ENCODE data around the gene HAGH. TPM values are rescaled to one million over a fixed set of nuclear protein-coding genes. Genes with fewer than 3 reads are reported as not detected.

HAGH gene
- total and polyA plus RNA-seq, 9 of the 15 experiments (the other 6 are each of a cell fraction or from before 2014, with no cell fraction given): 0.46 to 35.1 (median 16.8) TPM

- TF ChIP-seq, protein P1, sequence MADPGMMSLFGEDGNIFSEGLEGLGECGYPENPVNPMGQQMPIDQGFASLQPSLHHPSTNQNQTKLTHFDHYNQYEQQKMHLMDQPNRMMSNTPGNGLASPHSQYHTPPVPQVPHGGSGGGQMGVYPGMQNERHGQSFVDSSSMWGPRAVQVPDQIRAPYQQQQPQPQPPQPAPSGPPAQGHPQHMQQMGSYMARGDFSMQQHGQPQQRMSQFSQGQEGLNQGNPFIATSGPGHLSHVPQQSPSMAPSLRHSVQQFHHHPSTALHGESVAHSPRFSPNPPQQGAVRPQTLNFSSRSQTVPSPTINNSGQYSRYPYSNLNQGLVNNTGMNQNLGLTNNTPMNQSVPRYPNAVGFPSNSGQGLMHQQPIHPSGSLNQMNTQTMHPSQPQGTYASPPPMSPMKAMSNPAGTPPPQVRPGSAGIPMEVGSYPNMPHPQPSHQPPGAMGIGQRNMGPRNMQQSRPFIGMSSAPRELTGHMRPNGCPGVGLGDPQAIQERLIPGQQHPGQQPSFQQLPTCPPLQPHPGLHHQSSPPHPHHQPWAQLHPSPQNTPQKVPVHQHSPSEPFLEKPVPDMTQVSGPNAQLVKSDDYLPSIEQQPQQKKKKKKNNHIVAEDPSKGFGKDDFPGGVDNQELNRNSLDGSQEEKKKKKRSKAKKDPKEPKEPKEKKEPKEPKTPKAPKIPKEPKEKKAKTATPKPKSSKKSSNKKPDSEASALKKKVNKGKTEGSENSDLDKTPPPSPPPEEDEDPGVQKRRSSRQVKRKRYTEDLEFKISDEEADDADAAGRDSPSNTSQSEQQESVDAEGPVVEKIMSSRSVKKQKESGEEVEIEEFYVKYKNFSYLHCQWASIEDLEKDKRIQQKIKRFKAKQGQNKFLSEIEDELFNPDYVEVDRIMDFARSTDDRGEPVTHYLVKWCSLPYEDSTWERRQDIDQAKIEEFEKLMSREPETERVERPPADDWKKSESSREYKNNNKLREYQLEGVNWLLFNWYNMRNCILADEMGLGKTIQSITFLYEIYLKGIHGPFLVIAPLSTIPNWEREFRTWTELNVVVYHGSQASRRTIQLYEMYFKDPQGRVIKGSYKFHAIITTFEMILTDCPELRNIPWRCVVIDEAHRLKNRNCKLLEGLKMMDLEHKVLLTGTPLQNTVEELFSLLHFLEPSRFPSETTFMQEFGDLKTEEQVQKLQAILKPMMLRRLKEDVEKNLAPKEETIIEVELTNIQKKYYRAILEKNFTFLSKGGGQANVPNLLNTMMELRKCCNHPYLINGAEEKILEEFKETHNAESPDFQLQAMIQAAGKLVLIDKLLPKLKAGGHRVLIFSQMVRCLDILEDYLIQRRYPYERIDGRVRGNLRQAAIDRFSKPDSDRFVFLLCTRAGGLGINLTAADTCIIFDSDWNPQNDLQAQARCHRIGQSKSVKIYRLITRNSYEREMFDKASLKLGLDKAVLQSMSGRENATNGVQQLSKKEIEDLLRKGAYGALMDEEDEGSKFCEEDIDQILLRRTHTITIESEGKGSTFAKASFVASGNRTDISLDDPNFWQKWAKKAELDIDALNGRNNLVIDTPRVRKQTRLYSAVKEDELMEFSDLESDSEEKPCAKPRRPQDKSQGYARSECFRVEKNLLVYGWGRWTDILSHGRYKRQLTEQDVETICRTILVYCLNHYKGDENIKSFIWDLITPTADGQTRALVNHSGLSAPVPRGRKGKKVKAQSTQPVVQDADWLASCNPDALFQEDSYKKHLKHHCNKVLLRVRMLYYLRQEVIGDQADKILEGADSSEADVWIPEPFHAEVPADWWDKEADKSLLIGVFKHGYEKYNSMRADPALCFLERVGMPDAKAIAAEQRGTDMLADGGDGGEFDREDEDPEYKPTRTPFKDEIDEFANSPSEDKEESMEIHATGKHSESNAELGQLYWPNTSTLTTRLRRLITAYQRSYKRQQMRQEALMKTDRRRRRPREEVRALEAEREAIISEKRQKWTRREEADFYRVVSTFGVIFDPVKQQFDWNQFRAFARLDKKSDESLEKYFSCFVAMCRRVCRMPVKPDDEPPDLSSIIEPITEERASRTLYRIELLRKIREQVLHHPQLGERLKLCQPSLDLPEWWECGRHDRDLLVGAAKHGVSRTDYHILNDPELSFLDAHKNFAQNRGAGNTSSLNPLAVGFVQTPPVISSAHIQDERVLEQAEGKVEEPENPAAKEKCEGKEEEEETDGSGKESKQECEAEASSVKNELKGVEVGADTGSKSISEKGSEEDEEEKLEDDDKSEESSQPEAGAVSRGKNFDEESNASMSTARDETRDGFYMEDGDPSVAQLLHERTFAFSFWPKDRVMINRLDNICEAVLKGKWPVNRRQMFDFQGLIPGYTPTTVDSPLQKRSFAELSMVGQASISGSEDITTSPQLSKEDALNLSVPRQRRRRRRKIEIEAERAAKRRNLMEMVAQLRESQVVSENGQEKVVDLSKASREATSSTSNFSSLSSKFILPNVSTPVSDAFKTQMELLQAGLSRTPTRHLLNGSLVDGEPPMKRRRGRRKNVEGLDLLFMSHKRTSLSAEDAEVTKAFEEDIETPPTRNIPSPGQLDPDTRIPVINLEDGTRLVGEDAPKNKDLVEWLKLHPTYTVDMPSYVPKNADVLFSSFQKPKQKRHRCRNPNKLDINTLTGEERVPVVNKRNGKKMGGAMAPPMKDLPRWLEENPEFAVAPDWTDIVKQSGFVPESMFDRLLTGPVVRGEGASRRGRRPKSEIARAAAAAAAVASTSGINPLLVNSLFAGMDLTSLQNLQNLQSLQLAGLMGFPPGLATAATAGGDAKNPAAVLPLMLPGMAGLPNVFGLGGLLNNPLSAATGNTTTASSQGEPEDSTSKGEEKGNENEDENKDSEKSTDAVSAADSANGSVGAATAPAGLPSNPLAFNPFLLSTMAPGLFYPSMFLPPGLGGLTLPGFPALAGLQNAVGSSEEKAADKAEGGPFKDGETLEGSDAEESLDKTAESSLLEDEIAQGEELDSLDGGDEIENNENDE (IDR thresholded peaks at IDR 0.05; ENCODE audit: low read depth, low read length): no peak
- TF ChIP-seq, protein P2, sequence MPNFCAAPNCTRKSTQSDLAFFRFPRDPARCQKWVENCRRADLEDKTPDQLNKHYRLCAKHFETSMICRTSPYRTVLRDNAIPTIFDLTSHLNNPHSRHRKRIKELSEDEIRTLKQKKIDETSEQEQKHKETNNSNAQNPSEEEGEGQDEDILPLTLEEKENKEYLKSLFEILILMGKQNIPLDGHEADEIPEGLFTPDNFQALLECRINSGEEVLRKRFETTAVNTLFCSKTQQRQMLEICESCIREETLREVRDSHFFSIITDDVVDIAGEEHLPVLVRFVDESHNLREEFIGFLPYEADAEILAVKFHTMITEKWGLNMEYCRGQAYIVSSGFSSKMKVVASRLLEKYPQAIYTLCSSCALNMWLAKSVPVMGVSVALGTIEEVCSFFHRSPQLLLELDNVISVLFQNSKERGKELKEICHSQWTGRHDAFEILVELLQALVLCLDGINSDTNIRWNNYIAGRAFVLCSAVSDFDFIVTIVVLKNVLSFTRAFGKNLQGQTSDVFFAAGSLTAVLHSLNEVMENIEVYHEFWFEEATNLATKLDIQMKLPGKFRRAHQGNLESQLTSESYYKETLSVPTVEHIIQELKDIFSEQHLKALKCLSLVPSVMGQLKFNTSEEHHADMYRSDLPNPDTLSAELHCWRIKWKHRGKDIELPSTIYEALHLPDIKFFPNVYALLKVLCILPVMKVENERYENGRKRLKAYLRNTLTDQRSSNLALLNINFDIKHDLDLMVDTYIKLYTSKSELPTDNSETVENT (CRISPR knock-in tag; IDR thresholded peaks at IDR 0.05): no peak
Measured at GRCh38 chr16:1859650-1860049, 33.0 kb upstream of the HAGH start (continued).

Measured in K562 (cell line).